HepG2 (cell line): ENCODE data around the gene ANO3.

ENCODE experiments used
- MYC ChIP-seq: sonication (generic); formaldehyde crosslinking; IDR thresholded peaks from 2 replicates; pipeline ENCODE4 v1.9.0; 2021; ENCODE audit warnings: missing genetic modification reagents, borderline replicate concordance
- NR2F2 ChIP-seq: IDR thresholded peaks from 2 replicates; pipeline ENCODE4 v1.6.1; 2012; ENCODE audit warnings: low read depth, inconsistent platforms, borderline replicate concordance
- SP1 ChIP-seq, 2 experiments: fragments of 450-650 bp in 1 of 2; sonication (generic) in 1 of 2; formaldehyde crosslinking in 1 of 2; IDR thresholded peaks; 2 replicates each; pipeline versions ENCODE4 v1.4.0 to v1.6.1; 2016 to 2020; ENCODE audit warnings: missing genetic modification reagents in 1 of 2
- TEF ChIP-seq: sonication (generic); formaldehyde crosslinking; IDR thresholded peaks from 2 replicates; pipeline ENCODE4 v1.5.0; 2020; ENCODE audit warnings: missing genetic modification reagents
- YY1 ChIP-seq: IDR thresholded peaks from 2 replicates; pipeline ENCODE4 v1.6.1; 2011; ENCODE audit warnings: low read length, low read depth, moderate library complexity, mild to moderate bottlenecking; ENCODE audit not compliant: insufficient read depth, insufficient replicate concordance
- ZNF160 ChIP-seq: sonication (generic); formaldehyde crosslinking; IDR thresholded peaks from 2 replicates; pipeline ENCODE4 v1.8.0; 2022; ENCODE audit warnings: mild to moderate bottlenecking, inconsistent platforms, missing genetic modification reagents
- ZNF704 ChIP-seq: sonication (generic); formaldehyde crosslinking; IDR thresholded peaks from 2 replicates; pipeline ENCODE4 v1.8.1; 2023; ENCODE audit warnings: mild to moderate bottlenecking, inconsistent platforms, moderate library complexity, missing genetic modification reagents, borderline replicate concordance
- ZNF776 ChIP-seq: sonication (generic); formaldehyde crosslinking; IDR thresholded peaks from 2 replicates; pipeline ENCODE4 v1.4.0; 2020; ENCODE audit warnings: mild to moderate bottlenecking, missing genetic modification reagents
- TF ChIP-seq, protein P1 (sequence below): sonication (generic); formaldehyde crosslinking; IDR thresholded peaks from 2 replicates; pipeline ENCODE4 v1.5.0; 2020; ENCODE audit warnings: mild to moderate bottlenecking, missing genetic modification reagents, moderate library complexity

DNA sequence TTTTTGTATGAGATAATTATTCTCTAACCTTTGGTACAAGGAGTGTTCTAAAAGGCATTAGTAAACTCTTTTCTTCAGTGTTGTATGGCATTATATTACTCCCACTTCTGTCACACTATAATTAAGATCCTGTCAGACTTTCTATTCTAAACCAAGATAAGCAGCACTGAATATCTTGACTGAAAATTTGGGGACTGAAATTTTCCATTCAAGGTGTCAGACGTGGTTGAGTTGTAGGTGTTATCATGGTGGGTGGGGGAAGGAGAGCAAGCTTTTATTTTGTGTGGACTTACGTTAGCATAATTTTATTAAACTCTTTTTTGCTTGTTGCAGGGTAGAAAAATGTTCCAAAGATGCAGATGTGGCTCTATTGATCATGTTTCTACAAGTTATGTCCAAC, 217.2 kb downstream of the ANO3 start:
- TF ChIP-seq ZNF160 (CRISPR knock-in tag) (no peak), YY1 (no peak), MYC (CRISPR knock-in tag) (no peak), ZNF776 (CRISPR knock-in tag) (no peak), TEF (CRISPR knock-in tag) (no peak), NR2F2 (no peak), ZNF704 (no peak), SP1 (IDR thresholded peaks at IDR 0.05) (no peak), SP1 (CRISPR knock-in tag; IDR thresholded peaks at IDR 0.05) (no peak)
- TF ChIP-seq, protein P1, sequence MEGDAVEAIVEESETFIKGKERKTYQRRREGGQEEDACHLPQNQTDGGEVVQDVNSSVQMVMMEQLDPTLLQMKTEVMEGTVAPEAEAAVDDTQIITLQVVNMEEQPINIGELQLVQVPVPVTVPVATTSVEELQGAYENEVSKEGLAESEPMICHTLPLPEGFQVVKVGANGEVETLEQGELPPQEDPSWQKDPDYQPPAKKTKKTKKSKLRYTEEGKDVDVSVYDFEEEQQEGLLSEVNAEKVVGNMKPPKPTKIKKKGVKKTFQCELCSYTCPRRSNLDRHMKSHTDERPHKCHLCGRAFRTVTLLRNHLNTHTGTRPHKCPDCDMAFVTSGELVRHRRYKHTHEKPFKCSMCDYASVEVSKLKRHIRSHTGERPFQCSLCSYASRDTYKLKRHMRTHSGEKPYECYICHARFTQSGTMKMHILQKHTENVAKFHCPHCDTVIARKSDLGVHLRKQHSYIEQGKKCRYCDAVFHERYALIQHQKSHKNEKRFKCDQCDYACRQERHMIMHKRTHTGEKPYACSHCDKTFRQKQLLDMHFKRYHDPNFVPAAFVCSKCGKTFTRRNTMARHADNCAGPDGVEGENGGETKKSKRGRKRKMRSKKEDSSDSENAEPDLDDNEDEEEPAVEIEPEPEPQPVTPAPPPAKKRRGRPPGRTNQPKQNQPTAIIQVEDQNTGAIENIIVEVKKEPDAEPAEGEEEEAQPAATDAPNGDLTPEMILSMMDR (CRISPR knock-in tag), result no peak
